ENCODE data around the gene DMXL2.

DMXL2 gene

DNA sequence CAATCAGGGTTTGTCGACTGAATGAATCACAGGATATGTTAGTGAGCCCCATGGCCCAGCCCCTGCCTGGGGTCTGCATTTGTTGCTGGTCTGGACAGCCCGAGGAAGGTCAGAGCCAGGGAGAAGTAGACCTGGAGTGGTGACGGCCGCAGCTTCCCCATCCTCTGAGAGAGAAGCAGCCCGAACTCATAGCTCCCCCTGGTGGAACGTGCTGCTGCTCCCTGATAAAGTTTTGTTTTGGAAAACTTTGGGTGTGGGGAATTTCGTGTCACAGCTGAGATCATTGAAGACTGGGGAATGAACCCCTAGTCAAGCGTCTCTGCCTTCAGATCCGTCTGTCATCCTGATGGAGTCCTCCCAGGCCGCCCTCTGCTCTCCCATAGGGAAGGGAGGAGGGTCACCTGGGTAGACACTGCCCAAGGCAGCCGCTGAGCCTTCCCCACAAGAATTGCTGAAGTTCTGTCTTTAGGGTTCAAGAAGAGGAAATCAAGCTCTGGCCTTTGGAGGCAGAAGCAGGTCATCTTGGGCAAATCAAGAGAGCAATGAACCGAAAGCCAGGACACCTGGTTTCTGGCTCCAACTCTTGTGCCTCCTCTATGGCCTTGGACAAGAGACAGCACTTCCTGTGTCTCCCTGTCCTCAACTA lies 220.6 kb downstream of the DMXL2 start:
- DNase-seq = no peak

DNA sequence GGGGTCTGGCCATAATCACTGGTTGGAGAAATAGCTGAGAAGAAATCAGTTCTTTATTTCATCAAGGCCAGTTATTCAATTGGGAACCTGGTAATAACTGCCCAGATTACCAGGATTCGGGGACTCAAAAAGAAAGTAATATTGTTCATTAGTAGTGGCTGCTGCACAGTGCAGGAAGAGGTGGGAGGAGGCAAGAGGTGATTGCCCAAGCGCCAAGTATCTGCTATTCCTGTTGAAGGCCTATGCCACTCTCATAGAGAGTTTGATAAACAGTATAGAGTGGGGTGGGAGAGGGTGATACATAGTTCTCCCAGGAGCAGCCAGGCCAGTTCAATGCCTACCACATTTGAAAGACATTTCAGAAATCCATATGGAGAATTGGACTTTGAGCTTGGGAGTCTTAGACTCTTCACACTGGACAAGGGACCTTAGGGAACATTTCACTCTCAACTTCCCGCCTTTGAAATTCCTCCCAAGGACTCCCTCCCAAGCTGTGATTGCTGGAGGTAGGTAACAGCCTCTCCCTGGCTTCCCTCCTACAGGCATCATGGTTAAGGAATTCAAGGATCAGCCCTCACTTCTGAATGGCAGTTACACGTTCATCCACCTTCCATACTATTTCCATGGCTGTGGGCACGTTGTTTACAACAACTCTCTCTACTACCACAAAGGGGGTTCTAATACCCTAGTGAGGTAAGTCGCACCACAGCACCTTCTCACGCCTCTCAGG lies 221.4 kb downstream of the DMXL2 start:
- DNase-seq = no peak

DNA sequence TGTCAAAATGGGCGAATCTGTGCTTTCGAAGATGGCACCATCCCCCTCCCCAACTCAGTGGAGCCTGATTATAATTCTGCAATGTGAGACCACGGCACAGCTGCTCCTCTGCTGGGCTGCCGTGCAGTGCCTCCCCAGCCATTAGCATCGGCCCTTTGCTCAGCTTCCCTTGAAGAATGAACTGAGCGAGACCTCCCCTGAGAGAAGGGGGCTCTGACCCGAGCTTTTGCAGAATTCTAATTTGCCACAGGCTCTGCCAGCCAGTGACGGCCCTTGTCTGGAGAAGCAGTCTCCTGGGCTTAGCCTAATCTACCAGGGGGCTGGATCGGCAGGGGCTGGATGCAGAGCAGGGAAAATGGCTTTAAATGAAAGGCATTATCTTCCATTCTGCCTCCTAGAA lies 223.9 kb downstream of the DMXL2 start:
- no peak for DNase-seq

All from activated CD4-positive, CD25-positive, alpha-beta regulatory T cell (primary cell).